PC-9 (cell line): Measurements from ENCODE around the gene CDK17. TPM values are rescaled to one million over a fixed set of nuclear protein-coding genes. Genes with fewer than 3 reads are reported as not detected.

Experiments used
- BruUV-seq: library from RNA; stranded (reverse); fragments of 400-500 nt; replicated peaks from 2 replicates; lab custom pipeline; 2021; lab: Mats Ljungman, UMichigan
- CTCF ChIA-PET: fragments of 300-600 bp; sonication (Branson Sonifier 250); formaldehyde crosslinking; loops from one replicate; lab custom pipeline; 2022; ENCODE audit warnings: antibody characterized with exemption; lab: Charles Lee
- POLR2A ChIA-PET: fragments of 300-600 bp; sonication (Branson Sonifier 250); formaldehyde crosslinking; loops from one replicate; lab custom pipeline; 2022; ENCODE audit warnings: antibody characterized with exemption; ENCODE audit not compliant: unreplicated experiment; lab: Charles Lee
- DNase-seq, 2 experiments: peaks; one replicate each; pipeline versions ENCODE4 v3.0.0 to v3.0.0-alpha.2; 2015 to 2022; ENCODE audit warnings: mixed read lengths in 1 of 2
- H2AFZ ChIP-seq: fragments of 200-600 bp; sonication (generic); 2 replicates; pipeline ENCODE4 v1.8.1; 2017; ENCODE audit warnings: antibody characterized with exemption
- H3F3A ChIP-seq: fragments of 200-600 bp; sonication (generic); 2 replicates; pipeline ENCODE4 v1.8.1; 2017; ENCODE audit warnings: antibody characterized with exemption, mild to moderate bottlenecking, low read depth; ENCODE audit not compliant: insufficient read depth
- H3K27ac ChIP-seq: fragments of 200-600 bp; sonication (generic); 2 replicates; pipeline ENCODE4 v1.6.1; 2016; ENCODE audit warnings: mixed run types
- H3K27me3 ChIP-seq: fragments of 200-600 bp; sonication (generic); 2 replicates; pipeline ENCODE4 v1.6.1; 2016; ENCODE audit warnings: low read depth, mixed run types; ENCODE audit not compliant: insufficient read depth
- H3K36me3 ChIP-seq: fragments of 200-600 bp; sonication (generic); 2 replicates; pipeline ENCODE4 v1.6.1; 2016; ENCODE audit warnings: low read depth, mixed run types
- H3K4me1 ChIP-seq: fragments of 200-600 bp; sonication (generic); replicated peaks from 2 replicates; pipeline ENCODE4 v1.6.1; 2016; ENCODE audit warnings: mixed run types; ENCODE audit not compliant: insufficient read depth
- H3K4me2 ChIP-seq: fragments of 200-600 bp; sonication (generic); 2 replicates; pipeline ENCODE4 v1.6.1; 2017; ENCODE audit warnings: mixed run types
- H3K4me3 ChIP-seq: fragments of 200-600 bp; sonication (generic); 2 replicates; pipeline ENCODE4 v1.6.1; 2016; ENCODE audit warnings: mixed run types
- H3K79me2 ChIP-seq: fragments of 200-600 bp; sonication (generic); 2 replicates; pipeline ENCODE4 v1.6.1; 2017; ENCODE audit warnings: low read depth, mixed run types
- H3K9me2 ChIP-seq: fragments of 200-600 bp; sonication (generic); 2 replicates; pipeline ENCODE4 v1.8.1; 2017; ENCODE audit warnings: mild to moderate bottlenecking; ENCODE audit not compliant: insufficient read depth
- H3K9me3 ChIP-seq: fragments of 200-600 bp; sonication (generic); 2 replicates; pipeline ENCODE4 v1.8.1; 2016; ENCODE audit warnings: low read depth; ENCODE audit not compliant: insufficient read depth
- H4K20me1 ChIP-seq: fragments of 200-600 bp; sonication (generic); 2 replicates; pipeline ENCODE4 v1.8.1; 2017; ENCODE audit not compliant: insufficient read depth
- CTCF ChIP-seq: fragments of 200-600 bp; sonication (generic); conservative IDR thresholded peaks from 2 replicates; pipeline ENCODE4 v1.6.1; 2017; ENCODE audit warnings: mixed run types, antibody characterized with exemption, mild to moderate bottlenecking, moderate library complexity
- EZH2 ChIP-seq: fragments of 200-600 bp; sonication (generic); IDR thresholded peaks from 2 replicates; pipeline ENCODE4 v1.8.0; 2017; ENCODE audit warnings: antibody characterized with exemption, low read depth
- intact Hi-C: fragments of 100-400 bp; cut with micrococcal nuclease; formaldehyde crosslinking; loops from one replicate; pipeline ENCODE4 v1.10.0; 2022; ENCODE audit not compliant: unreplicated experiment
- total RNA-seq: library from RNA; stranded (reverse); gene quantifications from 2 replicates; pipeline ENCODE4 v1.2.3, GENCODE V29; 2021

CDK17 gene
- total RNA-seq, 1 experiment from 2014 or later: 29.0 TPM

- Histone ChIP-seq H3K4me3 (no peak overlapping the region), H2AFZ (no peak overlapping the region), H3F3A (peaks cover 25% of the 10 kb centered on the region), H4K20me1 (0 out of 2 replicates have a peak, but pooled peaks cover 7% of the 10 kb centered on the region), H3K9me2 (no peaks in the 10 kb centered on the region), H3K4me2 (no peak overlapping the region), H3K27ac (no peak overlapping the region), H3K4me1 (no peaks in the 10 kb centered on the region), H3K79me2 (peaks cover 4% of the 10 kb centered on the region; the same call in 1 of the 2 replicates), H3K27me3 (no peaks in the 10 kb centered on the region), H3K36me3 (peaks cover 23% of the 10 kb centered on the region; the same call in 1 of the 2 replicates), H3K9me3 (no peaks in the 10 kb centered on the region)
- ChIA-PET CTCF (interaction anchor here (0.7 kb wide), 1 partner anchor 1173 kb away, joined by 5 read pairs; no protein-coding TSS in a partner anchor), POLR2A (no interaction called here)
- TF ChIP-seq EZH2 (no peak), CTCF (no peak)
- intact Hi-C loops: no loop called here
- no peak for DNase-seq
- BruUV-seq: no TSS peak
These were observed 125.9 kb downstream of the CDK17 start for GRCh38 chr12:96274331-96274730.

GRCh38 chr12:96271469-96272199 lies 128.6 kb downstream of the CDK17 start:
- TF ChIP-seq EZH2 (no peak), CTCF (no peak)
- DNase-seq: no peak
- intact Hi-C loops: no loop called here
- no TSS peak for BruUV-seq
- H3K9me3 ChIP-seq: no peaks in the 10 kb centered on the region
- peaks cover 4% of the 10 kb centered on the region; the same call in 1 of the 2 replicates for H3K79me2 ChIP-seq
- peaks cover 26% of the 10 kb centered on the region for H3K36me3 ChIP-seq
- no peaks in the 10 kb centered on the region for H3K9me2 ChIP-seq
- POLR2A ChIA-PET: no interaction called here
- H2AFZ ChIP-seq: no peak overlapping the region
- no peak overlapping the region for H3K4me3 ChIP-seq
- no peaks in the 10 kb centered on the region for H3K27me3 ChIP-seq
- H3K4me2 ChIP-seq: no peak overlapping the region
- H3F3A ChIP-seq: peaks cover 30% of the 10 kb centered on the region; the same call in 1 of the 2 replicates
- CTCF ChIA-PET: interaction anchor here (0.6 kb wide), 1 partner anchor 274 kb away, joined by 5 read pairs; no protein-coding TSS in a partner anchor
- 0 out of 2 replicates have a peak, but pooled peaks cover 7% of the 10 kb centered on the region for H4K20me1 ChIP-seq
- peak overlapping the region; percentile 18; the same call in 1 of the 2 replicates for H3K27ac ChIP-seq
- no peaks in the 10 kb centered on the region for H3K4me1 ChIP-seq

- intact Hi-C loops: loop anchor here (5.0 kb wide), 1 partner anchor 251 kb away; no protein-coding TSS in a partner anchor
- DNase-seq: no peak
- peaks cover 60% of the 10 kb centered on the region for H3F3A ChIP-seq
- H2AFZ ChIP-seq: no peak overlapping the region
- H4K20me1 ChIP-seq: peaks cover 9% of the 10 kb centered on the region; the same call in 1 of the 2 replicates
- TF ChIP-seq EZH2 (no peak), CTCF (no peak)
- H3K79me2 ChIP-seq: 0 out of 2 replicates have a peak, but pooled peaks cover 4% of the 10 kb centered on the region
- no TSS peak for BruUV-seq
- no peak overlapping the region for H3K4me3 ChIP-seq
- CTCF ChIA-PET: interaction anchor here (0.5 kb wide), 1 partner anchor 223 kb away, joined by 3 read pairs; the partner anchor contains the start of gene CFAP54
- H3K9me3 ChIP-seq: no peaks in the 10 kb centered on the region
- H3K4me2 ChIP-seq: no peak overlapping the region
- no peaks in the 10 kb centered on the region for H3K4me1 ChIP-seq
- no peaks in the 10 kb centered on the region for H3K27me3 ChIP-seq
- H3K36me3 ChIP-seq: peaks cover 34% of the 10 kb centered on the region
- peak overlapping the region; percentile 28; the same call in 1 of the 2 replicates for H3K27ac ChIP-seq
- no peaks in the 10 kb centered on the region for H3K9me2 ChIP-seq
- POLR2A ChIA-PET: no interaction called here
These were observed 134.0 kb downstream of the CDK17 start for GRCh38 chr12:96266238-96266637.
